Ovary (tissue), 3 donors: ENCODE results near the gene NOX3.

Experiments used
- CTCF ChIP-seq, 3 donors: fragments of 450-650 bp in 2 of 3; fragments of 200-600 bp in 1 of 3; IDR thresholded peaks; one replicate each; pipeline versions ENCODE4 v1.5.1 to v1.8.0; 2016 to 2022; ENCODE audit warnings: antibody characterized with exemption in 3 of 3, mild to moderate bottlenecking in 1 of 3
- EP300 ChIP-seq: sonication (generic); formaldehyde crosslinking; IDR thresholded peaks from one replicate; pipeline ENCODE4 v1.6.1; 2017; ENCODE audit warnings: antibody characterized with exemption
- POLR2A ChIP-seq: fragments of 450-650 bp; IDR thresholded peaks from one replicate; pipeline ENCODE4 v1.6.1; 2017; ENCODE audit warnings: antibody characterized with exemption, mild to moderate bottlenecking, moderate library complexity
- donor health status: DM: no; HTN: no; CAD: no.

DNA sequence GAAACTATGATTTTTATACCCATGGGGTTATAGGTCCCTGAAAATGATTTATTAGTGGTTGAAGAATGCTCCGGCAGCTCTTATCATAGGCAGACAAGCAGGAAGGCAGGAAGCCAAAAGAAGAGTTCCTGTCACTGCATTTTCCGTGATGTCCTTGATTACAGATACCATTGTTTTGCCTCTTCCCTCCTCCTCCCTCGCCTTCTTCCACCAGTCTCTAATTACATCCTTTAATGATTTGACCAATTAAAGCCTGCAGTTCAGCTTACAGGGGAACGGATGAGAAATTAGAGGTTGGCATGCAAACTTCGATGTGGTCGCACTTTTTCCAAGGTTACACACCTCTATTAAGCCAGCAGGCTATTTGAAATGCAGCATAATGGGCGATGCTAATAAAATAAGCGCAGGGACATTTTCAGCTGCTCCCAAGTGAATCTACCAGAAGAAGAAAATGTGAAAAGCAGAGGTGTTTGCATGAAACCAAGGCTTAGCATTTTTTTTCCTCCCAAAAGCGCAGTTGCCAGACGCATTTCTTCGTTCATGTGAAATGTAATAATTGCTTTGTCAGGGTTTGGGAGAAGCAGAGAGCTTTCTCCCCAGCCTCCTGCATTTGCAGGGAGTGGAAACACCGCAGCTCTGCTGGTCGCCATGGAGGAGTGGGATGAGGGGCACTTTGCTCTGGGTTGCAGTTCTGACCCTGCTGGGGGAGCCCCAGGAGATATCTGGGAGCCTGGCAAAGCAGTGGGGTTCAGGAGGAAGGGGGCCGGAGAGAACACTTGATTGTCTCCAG is 6.0 kb downstream of the NOX3 start:
- TF ChIP-seq CTCF (IDR thresholded peaks at IDR 0.05) (no peak), POLR2A (no peak), EP300 (no peak)
